GM18499 (cell line): Measurements from ENCODE around the gene F10.

Experiments used
- ATAC-seq: cut with Tn5 transposase; IDR thresholded peaks from one replicate; pipeline ENCODE4 v1.9.1; 2021; ENCODE audit warnings: moderate number of reproducible peaks; ENCODE audit not compliant: insufficient read depth, unreplicated experiment

Gene F10

GRCh38 chr13:113086031-113086750, 36.4 kb upstream of the F10 start:
- ATAC-seq = no peak

- no peak for ATAC-seq
These were observed 35.3 kb upstream of the F10 start for GRCh38 chr13:113086991-113087922.

- ATAC-seq = no peak
These were observed 34.5 kb upstream of the F10 start for GRCh38 chr13:113087923-113088690.

- ATAC-seq = no peak
These were observed 33.9 kb upstream of the F10 start for GRCh38 chr13:113088691-113089020.

GRCh38 chr13:113089693-113090414, 32.7 kb upstream of the F10 start:
- ATAC-seq = no peak

GRCh38 chr13:113090415-113090770, 32.2 kb upstream of the F10 start:
- ATAC-seq = no peak

GRCh38 chr13:113090806-113091205, 31.8 kb upstream of the F10 start:
- ATAC-seq = no peak

GRCh38 chr13:113091211-113091771, 31.3 kb upstream of the F10 start:
- ATAC-seq = no peak

GRCh38 chr13:113091891-113092775, 30.5 kb upstream of the F10 start:
- no peak for ATAC-seq

GRCh38 chr13:113092776-113093579, 29.6 kb upstream of the F10 start:
- no peak for ATAC-seq

GRCh38 chr13:113093580-113094409, 28.8 kb upstream of the F10 start:
- ATAC-seq = no peak

GRCh38 chr13:113094410-113094800, 28.2 kb upstream of the F10 start:
- no peak for ATAC-seq

- no peak for ATAC-seq
These were observed 27.2 kb upstream of the F10 start for GRCh38 chr13:113095146-113096051.

- no peak for ATAC-seq
These were observed 26.4 kb upstream of the F10 start for GRCh38 chr13:113096052-113096744.

- ATAC-seq = no peak
These were observed 25.8 kb upstream of the F10 start for GRCh38 chr13:113096745-113097305.

- ATAC-seq = no peak
These were observed 24.9 kb upstream of the F10 start for GRCh38 chr13:113097651-113098050.
